Stimulated activated naive CD4-positive, alpha-beta T cell treated with Interleukin-2 at 50 U/mL for 16 hours (primary cell): ENCODE measurements around the gene DBNDD1.
"Not testable (repeated sequence)": the region's sequence is repeated elsewhere in the genome, so short reads cannot be mapped to it uniquely, and the experiment has no call there.

ENCODE experiments used
- DNase-seq: peaks from one replicate; lab custom pipeline; 2025; lab: John Stamatoyannopoulos, UW

The DBNDD1 gene

DNA sequence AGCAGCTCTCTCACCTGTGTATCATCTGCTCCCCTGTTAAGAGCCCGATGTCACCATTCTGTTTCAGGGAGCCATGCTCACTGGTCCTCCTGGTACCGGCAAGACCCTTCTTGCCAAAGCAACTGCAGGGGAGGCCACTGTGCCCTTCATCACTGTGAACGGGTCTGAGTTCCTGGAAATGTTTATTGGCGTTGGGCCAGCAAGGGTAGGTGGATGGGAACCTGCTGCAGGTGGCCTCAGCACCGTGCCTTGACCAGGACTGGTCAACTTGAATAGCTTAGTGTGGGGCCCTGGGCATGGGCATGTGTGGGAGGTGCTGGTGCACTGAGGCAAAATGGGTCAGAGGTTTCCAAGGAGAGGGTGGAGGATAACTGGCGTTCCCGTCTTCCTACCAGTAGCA, 28.5 kb downstream of the DBNDD1 start:
- DNase-seq: no peak

DNA sequence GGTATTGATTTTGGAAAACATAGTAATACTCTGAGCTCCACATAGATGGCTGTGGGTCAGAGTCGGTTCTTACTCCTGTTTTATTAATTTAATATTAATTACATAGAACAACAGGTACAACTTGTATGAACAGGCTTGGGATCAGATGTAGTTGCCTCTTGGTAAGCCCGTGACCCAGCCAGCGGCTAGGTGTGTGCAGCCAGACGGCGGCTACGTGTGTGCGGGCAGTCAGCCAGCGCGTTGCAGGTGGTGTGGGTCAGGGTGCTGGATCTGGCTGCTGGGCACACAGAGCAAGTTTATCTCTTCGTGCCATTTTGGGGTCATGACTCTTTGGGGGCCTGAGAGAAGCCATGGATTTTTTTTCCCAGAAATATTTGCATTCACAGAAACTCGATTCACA, 30.3 kb downstream of the DBNDD1 start:
- no peak for DNase-seq

DNA sequence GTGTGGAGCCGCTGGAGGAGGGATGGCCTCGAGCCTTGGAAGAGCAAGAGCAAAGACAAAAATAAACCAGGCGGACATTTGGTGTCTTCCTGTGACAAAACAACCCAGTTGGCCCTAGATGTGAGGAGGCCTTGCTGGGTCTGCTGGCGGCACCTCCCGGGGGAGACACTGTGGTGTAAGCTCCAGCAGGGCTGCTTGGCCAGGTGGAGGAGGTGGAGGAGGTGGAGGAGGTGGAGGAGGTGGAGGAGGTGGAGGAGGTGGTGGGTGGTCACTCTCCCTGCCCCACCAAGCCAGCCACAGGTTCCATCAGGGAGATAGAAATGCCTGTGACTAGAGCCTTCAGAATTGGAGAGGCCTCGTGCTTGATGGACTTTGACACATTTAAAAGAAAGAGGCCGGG, 32.1 kb downstream of the DBNDD1 start:
- DNase-seq: no peak

DNA sequence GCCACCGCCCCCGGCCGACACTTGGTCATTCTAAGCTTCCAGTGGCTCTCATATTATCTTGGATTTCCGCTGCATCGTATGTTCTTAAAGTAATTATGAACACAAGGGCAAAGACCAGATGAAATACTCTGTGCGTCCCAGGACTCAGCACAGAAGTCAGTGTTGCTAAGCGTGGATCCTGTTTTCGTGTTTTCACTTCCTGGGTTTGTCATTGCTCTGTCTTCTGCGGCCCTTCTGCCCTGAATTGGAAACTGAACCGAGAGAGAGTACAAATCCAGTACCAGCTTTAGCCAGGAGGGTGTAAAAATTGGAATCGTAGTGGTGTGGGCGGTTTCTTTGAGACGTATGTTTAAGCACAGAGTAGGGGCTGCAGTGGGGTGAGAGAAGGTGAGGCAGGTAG, 32.7 kb downstream of the DBNDD1 start:
- no peak for DNase-seq

DNA sequence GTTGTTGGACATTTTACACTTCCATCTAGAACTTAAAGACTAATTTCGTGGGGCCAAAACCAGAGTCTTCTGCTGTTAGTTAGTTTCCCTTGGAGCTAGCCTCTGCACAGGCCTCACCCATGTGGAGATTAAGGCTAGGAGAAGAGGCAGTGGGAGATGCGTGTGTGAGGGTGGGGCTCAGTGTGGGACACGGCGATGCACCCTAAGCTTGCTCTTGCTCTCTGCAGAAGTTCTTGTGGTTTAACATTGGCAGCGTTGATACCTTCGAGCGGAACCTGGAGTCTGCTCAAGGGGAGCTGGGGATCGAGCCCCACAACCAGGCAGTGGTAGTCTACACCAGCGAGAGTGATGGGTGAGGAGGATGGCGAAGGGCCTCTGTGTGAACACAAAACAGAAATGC, 34.0 kb downstream of the DBNDD1 start:
- DNase-seq: no peak

DNA sequence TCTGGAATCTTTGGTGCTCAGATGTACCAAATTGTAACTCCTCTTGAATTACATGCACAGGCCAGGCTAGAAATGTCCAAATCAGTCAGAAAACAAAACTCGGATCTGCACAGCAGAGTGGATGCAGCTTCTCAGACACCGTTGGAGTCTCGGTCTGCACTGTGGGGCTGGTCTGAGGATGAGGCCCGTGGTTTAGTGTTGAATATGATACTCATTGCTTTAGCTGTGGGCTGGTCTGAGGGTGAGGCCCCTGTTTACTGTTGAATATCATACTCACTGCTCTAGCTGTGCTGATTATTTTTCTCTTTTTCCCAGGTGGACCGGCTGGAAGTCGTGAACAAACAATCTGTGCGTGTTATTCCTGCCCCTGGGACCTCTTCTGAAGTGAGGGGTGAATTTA, 35.0 kb downstream of the DBNDD1 start:
- DNase-seq: no peak

DNA sequence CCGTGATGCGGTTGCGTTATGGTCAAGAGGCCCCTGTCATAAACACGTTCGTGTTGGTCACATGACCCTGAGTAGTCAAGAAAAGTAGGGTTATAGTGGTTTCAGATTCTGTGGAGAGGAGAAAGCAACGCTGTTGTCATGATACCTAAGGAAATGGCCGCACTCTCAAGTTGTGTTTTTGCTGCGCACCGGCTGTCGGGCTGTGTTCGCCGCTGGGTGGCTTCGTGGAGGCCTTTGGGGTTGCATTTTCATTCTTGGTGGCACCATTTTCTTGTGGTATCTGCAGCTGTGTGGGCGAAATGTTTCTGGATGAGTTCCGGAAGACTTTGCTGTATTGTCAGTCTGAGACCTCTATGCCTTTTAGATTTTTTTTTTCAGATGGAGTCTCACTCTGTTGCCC, 35.7 kb downstream of the DBNDD1 start:
- no peak for DNase-seq

DNA sequence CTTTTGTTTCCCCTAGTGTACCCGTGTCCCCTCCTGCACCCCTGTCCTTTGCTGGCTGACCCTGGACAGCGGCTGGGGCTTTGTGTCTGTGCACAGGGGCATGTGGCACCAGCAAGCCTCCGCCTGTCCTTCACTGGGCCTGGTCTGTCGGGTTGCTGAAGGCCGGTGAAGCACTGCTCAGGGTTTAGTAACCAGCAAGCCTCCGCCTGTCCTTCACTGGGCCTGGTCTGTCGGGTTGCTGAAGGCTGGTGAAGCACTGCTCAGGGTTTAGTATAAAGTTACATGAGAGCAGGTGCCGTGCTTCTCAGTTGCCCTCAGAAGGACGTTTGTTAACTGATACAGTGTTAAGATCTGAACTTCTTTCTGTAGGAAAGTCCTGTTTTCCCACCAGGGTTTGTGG, 36.9 kb downstream of the DBNDD1 start:
- no peak for DNase-seq

DNA sequence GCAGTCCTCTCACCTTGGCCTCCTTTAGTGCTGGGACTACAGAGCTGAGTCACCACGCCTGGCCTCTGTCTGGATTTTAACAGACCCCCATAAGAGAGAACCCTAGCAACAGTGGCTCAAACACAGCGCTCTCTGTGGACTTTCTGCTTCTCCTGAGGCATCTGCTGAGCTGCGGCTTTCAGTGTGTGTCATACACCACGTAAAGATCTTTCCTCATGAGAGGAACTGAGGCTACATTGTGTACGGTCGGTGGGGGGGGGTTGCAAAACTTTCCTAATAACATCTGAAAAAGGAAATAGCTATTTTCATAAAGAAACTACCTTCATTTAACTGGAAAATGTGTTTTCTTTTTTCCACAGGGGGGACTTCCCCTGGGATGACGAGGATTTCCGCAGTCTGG, 37.8 kb downstream of the DBNDD1 start:
- no peak for DNase-seq

DNA sequence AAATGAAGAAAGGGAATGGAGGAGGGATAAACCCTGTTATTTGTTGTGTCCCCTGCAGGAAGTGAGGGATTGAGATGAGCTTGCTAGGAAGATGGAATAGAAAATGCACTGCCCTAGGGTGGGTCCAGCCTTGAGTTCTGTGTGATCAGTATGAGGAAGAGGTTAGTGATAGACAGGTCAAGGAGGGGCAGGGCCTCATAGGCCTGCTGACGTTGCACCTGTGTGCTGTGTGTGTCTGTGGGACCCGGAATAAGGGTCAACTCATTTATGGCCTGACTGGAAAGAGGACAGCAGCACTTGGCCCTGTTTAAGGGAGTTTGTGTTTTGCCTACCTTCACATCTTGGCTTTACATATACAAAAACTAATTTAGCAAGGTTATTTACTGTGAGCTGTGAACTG, 44.4 kb downstream of the DBNDD1 start:
- no peak for DNase-seq

DNA sequence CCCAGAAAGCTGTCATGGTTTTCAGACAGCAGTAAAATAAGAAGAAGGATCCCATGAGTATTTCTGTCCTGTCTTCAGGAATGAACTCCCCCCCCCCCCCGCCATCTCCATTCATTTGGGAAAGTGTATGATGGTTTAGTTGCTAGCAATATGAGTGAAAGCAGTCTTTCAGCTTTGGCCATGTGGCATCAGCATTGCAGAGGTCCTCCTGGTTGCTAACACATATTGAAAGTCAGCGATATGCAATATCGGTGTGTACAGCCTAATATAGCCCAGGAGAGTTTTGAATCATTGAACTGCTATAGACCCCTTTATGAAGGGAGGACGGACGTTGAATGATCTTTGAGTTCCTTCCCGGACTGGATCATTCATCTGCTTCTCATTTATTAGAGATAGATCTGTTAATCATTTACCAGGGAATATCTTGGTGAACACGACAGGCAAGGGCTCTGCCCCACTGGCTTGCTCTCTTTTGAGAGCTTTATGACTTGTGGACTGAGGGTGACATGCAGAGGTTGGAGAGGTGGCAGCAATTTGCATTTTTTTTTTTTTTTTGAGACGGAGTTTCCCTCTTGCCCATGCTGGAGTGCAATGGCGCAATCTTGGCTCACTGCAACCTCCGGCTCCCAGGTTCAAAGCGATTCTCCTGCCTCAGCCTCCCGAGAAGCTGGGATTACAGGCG, 45.5 kb downstream of the DBNDD1 start:
- no peak for DNase-seq

DNA sequence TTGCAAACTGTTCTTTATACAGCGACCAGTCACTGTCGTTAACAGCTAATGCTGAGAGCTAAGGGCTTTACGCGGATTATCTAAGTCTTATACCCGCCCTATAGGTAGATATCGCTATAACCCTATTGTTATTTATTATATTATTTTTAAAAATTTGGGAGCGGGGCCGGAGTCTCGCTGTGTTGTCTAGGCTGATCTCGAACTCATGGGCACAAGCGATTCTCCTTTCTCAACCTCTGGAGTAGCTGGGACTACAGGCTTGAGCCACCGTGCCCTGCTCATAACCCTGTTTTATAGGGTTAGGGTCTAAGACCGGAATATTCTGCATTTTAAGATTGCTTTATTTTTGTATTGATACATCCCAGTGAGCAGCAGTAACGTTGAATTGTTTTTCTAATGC, 46.0 kb downstream of the DBNDD1 start:
- DNase-seq: no peak

DNA sequence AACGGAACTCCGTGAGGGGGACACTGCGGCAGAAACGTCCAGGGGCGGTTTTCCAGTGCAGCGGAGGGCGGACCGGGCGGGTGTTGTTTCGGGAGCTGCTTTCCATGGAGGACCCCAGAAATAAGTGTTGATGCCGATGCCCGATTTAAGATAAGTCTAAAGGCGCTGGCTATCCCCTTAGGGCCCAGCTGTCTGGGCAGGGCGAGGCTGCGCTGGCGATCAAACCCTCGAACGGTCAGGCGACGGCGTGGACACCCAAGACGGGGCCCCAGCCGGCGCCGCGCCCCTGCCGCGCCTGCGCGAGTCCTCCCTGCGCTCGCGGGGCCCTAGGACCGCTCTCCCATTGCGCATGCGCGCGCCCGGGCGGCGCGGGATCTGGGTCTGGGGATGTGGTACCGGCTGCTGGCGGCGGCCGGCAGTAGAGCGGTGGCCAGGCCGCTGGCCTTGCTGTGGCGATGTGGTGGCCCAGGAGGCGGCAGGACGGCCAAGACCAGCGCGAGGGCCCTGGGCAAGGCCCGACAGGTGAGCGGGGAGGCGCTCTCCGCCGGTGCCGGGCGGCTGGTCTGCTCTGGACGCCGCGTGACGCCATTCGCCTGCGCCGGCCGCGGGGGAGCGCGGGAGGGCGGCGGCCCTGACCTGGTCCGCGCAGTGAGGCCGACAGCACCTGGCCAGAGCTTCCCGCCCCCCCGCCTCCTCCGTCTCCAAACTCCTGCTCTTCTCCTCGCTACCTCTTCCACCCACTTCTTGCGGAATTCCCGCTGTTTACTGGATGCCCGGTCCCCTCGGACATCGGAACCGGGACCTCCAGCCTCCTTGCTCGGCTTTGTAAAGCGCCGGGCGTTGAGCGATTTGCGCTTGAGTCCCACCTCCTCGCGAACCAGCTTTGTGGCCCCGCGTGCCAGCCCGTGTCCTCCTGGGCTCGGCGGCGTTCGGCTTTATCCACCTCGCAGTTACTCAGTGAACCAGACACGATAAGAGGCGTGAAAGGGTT, 46.7 kb downstream of the DBNDD1 start:
- peak; percentile 79 for DNase-seq

DNA sequence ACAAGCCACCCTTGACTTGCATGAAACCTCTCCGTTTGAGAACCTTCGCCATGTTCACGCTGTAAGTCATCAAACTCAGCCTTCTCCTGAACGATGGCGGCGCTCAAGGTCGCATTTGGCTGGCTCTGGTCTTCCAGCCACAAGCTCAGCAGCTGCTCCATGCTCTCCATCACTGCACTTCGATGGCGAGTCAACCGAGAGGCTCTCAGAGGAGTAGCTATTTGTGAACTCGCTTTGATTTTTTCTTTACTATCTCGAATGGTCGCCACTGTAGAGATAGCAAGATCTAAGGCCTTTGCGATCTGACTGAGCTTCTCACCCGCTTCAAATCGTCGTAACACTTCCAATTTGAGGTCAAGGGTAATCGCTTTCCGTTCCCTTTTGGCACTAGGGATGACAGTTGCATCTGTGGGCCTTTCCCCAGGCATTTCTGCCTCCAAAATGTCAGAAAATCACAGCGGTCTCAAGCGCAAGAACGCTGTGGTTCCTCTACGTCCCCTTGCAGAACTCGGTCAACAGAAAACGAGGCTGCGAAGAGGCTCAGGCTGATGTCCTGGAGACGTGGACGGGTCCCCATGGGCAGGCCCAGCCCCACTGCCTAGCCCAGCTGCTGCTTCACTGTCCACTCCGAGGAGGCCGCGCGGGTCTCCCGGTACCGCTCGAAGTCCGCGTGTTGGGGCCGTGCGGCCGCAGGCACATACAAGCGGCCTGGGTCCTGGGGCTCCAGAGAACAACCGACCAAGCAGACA, 47.6 kb downstream of the DBNDD1 start:
- no peak for DNase-seq

DNA sequence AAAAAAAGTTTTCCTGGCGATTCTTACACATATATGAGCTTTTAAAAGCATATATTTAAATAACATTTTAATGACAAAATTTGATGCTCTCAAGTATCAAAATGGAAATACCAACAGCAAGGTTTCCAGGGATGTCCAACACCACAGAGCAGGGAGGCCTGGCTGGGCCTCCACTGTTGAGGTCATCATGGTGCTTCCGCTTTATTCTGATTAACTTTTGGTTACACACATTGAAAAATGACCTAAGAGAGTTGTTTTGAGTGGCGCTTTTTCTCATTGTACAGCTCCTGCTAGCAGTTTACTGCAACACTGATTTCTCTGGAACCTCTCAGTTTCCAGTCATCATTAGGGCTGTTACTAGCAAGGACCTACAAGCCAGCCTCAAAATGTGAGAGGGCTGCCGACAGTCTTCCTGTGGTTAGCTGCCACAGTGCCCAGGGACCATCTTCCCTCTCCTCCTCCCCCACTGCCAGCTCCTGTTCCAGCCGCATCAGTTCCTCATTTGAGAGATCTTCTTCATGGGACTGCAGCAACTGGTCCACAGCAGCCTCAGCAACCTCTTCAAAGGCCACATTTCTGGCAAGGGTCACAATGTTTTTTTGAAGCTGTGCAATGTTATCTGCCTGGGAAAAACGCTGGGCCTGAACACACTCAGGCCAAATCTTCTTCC, 49.4 kb downstream of the DBNDD1 start:
- DNase-seq: no peak

DNA sequence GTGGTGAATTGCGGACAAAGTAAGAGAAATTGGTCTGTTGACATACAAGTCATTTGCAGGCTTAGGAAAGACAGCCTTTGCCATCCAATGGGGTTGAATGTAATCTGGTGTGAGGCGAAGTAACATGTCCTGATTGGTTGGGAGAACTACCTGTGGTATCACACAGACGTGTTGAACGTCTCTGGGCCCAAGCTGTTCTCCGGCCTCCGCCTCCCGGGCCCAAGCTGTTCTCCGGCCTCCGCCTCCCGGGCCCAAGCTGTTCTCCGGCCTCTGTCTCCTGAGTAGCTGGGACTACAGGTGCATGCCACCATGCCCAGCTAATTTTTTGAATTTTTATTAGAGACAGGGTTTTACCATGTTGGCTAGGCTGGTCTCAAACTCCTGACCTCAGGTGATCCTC, 51.2 kb downstream of the DBNDD1 start:
- not testable (repeated sequence) for DNase-seq

DNA sequence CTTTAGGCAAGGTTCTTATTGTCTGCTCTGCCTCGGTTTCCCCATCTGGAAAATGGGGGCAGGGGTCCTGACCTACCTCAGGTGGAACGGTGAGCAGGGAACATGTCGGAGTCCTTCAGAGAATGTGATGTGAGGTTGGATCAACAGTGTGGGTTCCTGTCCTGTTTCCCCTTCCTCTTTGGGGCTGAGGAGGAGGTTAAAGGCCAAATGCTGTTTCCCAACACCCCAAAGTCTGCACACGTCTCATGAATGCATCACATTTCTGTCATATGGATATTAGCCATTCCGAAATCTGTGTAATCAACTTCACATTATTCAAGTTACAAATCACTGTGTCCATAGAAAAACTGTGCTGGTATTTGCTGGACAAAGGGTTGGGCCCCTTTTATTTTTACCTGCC, 51.8 kb downstream of the DBNDD1 start:
- not testable (repeated sequence) for DNase-seq

DNA sequence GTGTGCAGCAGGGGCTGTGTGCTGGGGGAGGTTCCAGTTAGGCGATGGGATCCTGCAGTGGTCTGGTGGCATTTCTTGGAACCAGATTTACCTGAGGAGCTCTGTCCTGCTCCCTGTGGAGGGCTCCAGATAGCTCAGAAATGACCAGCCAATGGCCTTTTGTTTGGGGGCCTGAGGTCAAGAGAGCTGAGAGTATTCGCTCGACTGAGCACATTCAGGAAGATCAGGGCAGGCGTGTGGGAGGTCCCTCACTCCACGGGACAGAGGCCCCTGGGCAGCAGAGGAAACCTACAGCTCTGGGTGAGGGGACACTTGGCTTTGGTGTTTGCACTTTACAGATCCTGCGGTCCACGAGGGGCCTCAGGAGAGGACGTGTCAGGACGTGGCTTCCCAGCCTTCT, 52.5 kb downstream of the DBNDD1 start:
- DNase-seq: no peak

DNA sequence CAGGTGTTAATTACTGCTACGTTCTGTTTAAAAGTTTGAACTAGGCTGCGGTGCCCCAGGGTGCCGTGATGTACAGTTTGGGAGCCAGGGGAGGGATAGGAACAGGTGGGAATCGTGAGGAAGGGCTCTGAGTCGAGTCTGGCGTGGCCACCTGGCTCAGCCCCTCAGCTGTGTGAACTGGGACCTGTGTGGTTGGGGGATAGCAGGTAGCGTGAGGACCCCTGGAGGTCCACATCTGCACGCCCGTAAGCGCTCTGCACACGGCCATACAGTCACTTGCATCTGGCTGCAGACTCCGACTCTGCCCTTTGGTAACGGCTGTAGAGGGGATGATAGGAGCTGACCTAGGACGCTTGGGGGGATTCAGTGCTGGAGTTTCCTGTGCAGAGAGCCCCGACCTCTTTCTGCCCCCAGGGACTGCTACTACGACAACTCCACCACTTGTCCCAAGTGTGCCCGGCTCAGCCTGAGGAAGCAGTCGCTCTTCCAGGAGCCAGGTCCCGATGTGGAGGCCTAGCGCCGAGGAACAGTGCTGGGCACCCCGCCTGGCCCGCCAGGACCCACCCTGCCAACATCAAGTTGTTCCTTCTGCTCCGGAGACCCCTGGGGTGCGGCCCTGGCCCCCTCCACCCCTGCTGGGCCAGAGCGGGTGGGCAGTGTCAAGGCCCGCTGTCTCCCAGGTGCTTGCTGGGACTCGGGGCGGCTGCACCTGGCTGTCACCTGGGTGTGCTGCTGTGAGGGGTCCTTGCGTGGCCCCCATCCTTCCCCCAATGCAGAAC, 53.6 kb downstream of the DBNDD1 start:
- DNase-seq: no peak

DNA sequence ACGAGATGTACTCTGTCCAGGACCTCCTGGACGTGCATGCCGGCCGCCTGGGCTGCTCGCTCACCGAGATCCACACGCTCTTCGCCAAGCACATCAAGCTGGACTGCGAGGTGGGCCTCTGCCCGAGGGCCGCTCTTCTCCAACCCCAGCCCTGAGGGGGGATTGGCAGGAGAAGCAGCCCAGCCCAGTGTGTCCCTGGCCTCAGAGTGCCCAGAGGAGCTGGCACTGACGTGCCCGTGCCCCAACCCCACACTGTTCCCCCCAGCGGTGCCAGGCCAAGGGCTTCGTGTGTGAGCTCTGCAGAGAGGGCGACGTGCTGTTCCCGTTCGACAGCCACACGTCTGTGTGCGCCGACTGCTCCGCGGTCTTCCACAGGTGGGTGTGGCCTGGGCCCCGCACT, 55.1 kb downstream of the DBNDD1 start:
- no peak for DNase-seq

DNA sequence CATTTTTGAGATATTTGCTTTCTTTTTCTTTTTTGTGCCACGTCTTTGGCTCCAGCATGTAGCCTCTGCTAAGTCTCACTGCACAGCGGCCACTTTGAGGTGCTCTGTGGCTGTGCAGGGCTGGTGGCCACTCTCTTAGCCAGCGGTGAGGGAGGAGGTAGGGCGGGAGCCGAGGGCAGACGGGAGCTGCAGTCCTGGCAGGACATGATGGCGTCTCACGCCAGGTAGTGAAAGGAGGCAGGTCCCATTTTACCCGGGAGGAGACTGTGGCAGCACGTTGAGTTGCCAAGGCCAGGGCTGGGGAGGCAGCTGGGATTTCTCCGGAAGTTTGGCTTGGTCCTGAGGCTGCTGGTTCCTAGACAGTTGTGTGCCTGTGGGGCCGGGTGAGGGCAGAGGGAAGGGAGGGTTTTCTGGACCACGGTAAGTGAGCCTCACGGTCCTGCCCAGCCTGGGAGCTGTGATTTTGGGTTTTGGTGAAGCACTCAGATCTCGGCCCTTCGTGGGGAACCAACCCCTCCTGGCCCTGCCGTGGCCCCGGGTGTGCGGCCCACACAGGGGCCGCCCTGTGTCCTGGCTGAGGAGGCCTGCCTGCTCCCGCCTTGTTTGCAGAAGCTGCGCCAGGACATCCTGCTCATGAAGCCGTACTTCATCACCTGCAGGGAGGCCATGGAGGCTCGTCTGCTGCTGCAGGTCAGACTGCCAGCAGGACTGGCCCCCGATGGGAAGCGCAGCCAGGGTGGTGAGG, 56.3 kb downstream of the DBNDD1 start:
- no peak for DNase-seq
